Suppressor macrophage treated with lipopolysaccharide for 1 hour (primary cell): Measurements from ENCODE around the gene SRA1.
A peak's percentile ranks its signal among the peaks of the same experiment; 100 is the strongest.

Source experiments
- DNase-seq, 3 donors: peaks; one replicate each; pipeline ENCODE4 v3.0.0-alpha.2; 2020 to 2022

SRA1 gene

DNA sequence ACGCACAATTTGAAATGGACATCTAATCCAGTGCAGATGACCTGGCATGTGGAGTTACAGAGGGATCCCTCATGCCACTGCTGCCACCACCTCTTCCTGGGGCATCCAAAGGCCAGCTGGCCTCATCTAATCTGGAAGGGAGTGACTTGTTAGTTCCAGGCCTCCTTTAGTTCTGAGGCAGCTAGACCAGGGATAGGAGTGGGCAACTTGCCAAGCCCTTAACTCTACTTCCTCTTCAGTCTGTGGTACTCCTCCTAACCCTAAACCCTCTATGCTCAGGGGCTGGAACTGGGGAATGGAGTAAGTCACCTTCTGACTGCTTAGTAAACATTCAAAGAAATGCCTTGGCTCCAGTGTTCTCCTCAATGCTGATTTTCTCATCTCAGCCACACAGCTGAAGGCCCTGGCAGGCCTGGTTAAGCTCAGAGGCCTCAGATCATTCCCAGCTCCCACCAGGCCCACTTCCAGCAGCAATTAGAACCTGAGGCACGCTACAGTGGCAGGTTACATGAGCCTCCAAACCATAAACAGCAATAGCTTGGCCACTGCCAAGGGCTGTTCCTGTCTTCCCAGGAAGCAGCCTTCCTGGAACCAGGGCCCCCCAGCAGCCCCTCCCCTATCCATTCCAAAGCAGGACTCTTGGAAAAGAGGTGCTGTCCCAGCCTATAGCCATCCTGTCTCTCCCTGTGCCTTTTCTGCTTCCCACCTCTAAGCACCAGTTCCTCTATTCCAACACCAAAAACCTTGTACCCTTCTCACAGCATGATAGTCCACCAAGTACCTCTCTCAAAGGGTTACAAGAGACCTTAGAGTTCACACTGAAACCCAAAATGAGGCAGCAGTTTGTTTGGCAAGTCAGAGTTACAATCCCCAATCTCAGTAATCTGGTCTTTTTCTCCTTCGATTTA is 7.8 kb downstream of the SRA1 start:
- peak; percentile 78 to 83 (median 81) for DNase-seq

DNA sequence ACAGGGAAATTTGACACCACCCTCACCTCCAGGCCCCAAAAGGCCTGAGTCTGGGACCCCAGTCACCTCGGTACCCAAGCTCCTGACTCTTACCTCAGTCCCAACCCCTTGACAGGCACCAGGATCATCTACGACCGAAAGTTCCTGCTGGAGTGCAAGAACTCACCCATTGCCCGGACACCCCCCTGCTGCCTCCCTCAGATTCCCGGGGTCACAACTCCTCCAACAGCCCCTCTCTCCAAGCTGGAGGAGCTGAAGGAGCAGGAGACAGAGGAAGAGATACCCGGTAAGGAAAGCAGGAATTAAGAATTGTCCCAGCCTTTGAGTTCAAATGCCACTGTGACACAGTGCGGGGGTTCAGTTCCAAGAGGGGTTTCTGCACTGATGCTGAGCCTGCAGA is 8.5 kb downstream of the SRA1 start:
- DNase-seq, result no peak

DNA sequence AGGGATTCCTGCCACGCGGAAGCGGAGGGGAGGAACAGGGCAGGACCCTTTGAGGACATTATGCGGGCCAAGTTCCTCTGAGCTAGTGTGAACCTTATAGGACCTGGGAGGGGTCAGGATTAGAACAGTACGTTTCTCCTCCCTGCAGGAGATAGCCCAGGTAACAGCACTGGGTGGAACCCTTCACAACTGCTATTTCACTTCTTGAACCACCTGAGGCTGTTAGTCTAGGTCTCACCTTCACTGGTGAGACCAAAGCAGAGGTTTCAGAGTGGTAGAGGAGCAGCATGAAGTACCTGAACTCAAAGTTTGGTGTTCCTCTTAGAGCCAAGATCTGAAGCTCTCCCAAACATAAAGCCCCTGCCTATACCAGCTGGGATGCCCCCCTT is 9.0 kb downstream of the SRA1 start:
- no peak for DNase-seq

DNA sequence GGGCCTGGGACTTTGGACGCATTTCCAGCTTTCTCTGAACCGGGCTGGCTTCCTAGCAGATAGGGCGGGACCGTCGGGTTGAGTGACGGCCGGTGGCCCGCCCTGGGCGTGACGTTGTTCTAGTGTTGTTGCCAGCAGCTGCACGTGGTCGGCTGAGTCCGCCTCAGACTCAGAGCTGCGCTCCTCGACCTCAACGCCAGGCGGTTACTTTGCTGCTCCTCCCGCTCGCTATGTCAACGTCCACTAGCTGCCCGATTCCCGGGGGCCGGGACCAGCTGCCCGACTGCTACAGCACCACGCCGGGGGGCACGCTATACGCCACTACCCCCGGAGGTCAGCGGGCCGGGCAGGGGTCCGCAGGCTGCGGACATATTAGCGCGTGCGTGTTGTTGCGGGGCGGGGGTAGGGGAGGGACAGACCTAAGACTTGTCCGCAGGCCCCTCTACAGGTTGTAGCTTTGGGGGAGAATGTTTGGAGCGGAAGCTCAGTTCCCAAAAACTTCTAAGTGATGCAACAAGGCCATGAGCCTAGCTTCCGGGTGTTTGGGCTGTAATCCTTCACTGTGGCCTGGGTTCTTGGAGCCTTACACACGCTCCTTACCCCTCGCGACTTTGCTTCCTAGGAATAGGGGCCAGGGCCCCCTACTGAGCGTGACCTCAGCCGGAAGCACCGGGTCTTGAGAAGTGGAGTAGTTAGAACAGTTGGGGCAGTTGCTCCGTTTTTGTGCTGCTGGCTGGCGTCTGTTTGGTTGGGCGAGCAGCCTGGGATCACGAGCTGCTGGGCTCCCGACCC is 9.6 kb downstream of the SRA1 start, which contains the start of gene EIF4EBP3:
TSS of gene EIF4EBP3 (plus strand) at position 155 of the 792 bp plus-strand sequence. CDS start at position 231, 76 bp downstream.
- peak; percentile 96 for DNase-seq

DNA sequence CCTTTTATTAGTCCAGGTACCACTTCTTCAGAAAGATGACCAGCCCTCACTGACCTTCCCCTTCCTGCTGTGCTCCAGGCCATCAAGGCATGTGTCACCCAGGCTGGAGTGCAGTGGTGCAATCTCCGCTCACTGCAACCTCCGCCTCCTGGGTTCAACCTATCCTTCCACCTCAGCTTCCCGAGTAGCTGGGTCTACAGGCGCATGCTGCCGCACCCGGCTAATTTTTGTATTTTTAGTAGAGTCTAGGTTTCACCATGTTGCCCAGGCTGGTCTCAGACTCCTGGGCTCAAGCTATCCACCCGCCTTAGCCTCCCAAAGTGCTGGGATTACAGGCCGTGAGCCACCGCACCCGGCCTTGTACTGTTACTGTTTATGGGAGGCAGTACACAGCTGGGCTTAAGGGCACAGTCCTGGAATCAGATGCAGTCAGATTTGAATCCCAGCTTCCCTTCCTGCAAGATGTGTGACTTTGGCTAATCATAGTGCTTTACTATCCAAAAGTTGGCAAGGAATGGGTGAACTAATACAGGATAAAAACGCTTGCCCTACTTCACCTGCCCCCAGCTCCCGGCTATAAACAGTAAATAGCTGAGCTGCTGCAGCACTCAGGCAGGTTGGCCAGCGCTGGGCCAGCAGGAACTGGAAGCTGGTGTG is 10.3 kb downstream of the SRA1 start:
- peak in 2 of 3 donors; percentile 21 to 36 for DNase-seq

DNA sequence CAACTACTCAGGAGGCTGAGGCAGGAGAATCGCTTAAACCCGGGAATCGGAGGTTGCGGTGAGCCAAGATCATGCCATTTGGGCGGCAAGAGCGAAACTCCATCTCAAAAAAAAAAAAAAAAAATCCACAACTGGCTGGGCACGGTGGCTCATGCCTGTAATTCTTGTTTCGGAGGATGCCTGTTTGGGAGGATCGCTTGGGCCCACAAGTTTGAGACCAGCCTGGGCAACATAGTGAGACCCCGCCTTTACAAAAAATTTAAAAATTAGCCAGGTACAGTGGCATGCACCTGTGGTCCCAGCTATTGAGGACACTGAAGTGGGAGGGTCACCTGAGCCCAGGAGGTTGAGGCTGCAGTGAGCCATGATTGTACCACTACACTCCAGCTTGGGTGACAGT is 11.7 kb downstream of the SRA1 start:
- DNase-seq, result no peak

DNA sequence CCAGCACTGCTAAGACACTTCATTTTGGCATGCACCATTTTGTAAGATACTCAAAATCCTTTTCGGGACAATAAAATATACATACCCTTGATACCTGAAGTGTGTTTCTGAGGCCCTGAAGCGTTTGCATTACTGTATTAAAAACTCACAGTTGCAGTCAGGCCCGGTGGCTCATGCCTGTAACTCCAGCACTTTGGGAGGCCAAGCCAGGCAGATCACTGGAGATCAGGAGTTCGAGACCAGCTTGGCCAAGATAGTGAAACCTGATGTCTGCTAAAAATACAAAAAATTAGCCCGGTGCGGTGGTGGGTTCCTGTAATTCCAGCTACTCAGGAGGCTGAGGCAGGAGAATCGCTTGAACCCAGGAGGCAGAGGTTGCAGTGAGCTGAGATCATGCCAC is 12.3 kb downstream of the SRA1 start:
- no peak for DNase-seq

DNA sequence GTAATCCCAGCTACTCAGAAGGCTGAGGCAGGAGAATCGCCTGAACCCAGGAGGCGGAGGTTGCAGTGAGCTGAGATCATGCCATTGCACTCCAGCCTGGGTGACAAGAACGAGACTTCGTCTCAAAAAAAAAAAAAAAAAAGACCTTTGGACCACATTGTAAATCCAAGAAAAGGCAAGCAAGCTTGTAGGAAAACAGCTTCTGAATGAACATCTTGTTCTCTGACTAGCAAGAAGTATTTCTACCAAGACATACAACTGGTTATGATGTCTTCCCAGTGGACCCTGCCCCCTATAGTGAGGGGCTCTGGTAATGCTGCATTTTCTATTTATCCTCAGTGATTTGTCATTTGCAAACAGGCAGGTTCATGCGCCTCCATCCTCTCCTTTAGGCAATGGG is 14.3 kb downstream of the SRA1 start:
- no peak for DNase-seq

DNA sequence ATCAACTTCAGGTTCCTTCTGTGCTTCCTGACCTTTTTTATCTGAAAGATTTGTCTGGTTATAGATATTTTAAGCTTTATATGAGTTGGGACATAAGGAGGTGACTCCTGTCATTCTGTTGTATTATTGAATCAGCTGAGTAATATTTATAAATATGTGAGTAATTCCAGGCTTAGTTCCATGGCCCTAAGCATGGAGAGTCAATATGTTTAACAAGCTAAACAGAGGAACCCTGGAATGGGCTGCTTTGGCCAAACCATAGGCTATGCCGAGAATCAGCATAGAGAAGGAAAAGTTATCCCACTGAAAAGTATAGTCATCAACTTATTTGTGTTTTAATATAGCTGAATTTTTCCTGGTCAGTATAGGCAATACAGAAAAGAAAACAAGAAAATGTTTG is 17.0 kb downstream of the SRA1 start:
- no peak for DNase-seq

DNA sequence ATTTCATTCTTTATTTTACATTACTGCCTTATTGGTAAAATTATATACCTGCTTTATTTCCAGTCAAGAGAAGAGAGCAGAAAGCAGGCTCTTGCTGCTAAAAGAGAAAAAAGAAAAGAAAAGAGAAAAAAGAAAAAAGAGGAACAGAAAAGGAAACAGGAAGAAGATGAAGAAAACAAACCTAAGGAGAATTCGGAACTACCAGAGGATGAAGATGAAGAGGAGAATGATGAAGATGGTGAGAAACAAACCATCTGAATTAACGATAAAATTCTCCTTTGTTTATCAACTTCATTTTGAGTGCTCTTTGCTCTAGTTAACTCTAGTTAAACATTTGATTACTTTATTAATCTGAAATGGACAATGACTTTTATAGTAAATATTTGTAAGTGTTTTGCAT is 33.3 kb downstream of the SRA1 start:
- no peak for DNase-seq

DNA sequence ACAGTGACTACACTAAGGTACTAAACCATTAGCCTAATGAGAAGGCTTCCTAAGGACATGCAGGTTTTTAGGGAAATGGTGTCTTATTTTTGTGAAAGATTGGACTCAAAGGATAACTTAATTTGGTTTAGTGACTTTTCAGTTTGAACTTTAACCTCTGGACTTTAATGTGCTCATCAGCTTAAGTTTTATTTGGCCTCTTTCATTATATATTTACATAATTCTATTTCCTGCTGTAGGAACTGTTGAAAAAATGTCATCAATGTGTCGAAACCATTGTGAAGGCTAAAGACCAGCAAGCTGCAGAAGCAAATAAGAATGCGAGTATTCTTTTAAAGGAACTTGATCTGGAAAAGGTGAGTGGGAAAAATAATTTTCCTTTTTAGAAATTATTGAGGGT is 44.1 kb downstream of the SRA1 start:
- no peak for DNase-seq

DNA sequence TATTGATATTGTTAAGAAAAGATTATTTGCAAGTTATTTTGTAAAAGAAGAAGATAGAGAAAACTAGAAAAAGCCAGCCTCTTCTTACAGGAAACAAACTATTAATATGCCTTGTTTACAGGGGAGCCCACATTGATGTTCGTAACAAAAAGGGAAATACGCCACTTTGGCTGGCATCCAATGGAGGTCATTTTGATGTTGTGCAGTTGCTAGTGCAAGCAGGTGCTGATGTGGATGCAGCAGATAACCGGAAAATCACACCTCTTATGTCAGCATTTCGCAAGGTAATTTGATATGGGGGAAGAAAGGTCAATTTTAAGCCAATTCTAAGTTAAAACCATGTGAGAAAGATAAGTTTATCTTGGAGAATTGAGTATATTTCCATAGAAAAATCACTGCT is 47.4 kb downstream of the SRA1 start:
- DNase-seq, result no peak

DNA sequence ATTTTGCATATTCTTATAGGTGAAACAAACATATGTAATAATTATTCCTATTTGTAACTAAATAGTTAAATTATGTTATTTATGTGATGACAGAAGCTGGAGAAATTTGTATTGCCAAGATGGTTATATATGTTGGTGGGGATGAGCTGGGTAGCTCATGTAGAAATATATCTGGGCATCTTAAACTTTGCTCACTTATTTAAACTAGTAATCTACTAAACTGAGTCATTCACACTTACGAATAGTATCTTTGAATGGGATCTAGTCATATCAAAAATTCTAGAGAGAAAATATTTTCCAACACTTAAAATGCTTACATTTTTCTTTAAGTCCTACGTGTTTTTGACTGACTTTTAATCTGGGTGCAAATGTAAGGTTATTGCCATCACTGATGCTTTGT is 54.4 kb downstream of the SRA1 start:
- DNase-seq, result no peak
